Neuronal stem cell (in vitro differentiated cells): Measurements from ENCODE around the gene FAM210B.
"Not testable (repeated sequence)": the region's sequence is repeated elsewhere in the genome, so short reads cannot be mapped to it uniquely, and the experiment has no call there.

Source experiments
- DNase-seq: peaks from one replicate; pipeline ENCODE4 v3.0.0-alpha.2; 2013; ENCODE audit warnings: low spot score
- H2AFZ ChIP-seq: one replicate; pipeline ENCODE4 v1.6.1; 2013; ENCODE audit warnings: mild to moderate bottlenecking, low read length, inconsistent platforms
- H2AK5ac ChIP-seq: 2 replicates; pipeline ENCODE4 v1.6.1; 2013; ENCODE audit warnings: low read depth, mild to moderate bottlenecking, inconsistent platforms, low read length, moderate library complexity, mixed read lengths
- H2BK120ac ChIP-seq: 2 replicates; pipeline ENCODE4 v1.6.1; 2013; ENCODE audit warnings: low read depth, mild to moderate bottlenecking, inconsistent platforms, low read length, moderate library complexity, mixed read lengths
- H2BK12ac ChIP-seq: one replicate; pipeline ENCODE4 v1.6.1; 2013; ENCODE audit warnings: low read length, inconsistent platforms
- H2BK15ac ChIP-seq: 2 replicates; pipeline ENCODE4 v1.6.1; 2013; ENCODE audit warnings: mild to moderate bottlenecking, low read length, inconsistent platforms, mixed read lengths
- H2BK5ac ChIP-seq: one replicate; pipeline ENCODE4 v1.6.1; 2013; ENCODE audit warnings: inconsistent platforms, mild to moderate bottlenecking, low read length, moderate library complexity
- H3K14ac ChIP-seq: one replicate; pipeline ENCODE4 v1.6.1; 2013; ENCODE audit warnings: low read length, inconsistent platforms
- H3K18ac ChIP-seq: 2 replicates; pipeline ENCODE4 v1.6.1; 2013; ENCODE audit warnings: low read length, inconsistent platforms
- H3K23ac ChIP-seq: 2 replicates; pipeline ENCODE4 v1.6.1; 2013; ENCODE audit warnings: low read depth, mild to moderate bottlenecking, mixed read lengths, low read length, inconsistent platforms; ENCODE audit not compliant: poor library complexity
- H3K27ac ChIP-seq: replicated peaks from 3 replicates; pipeline ENCODE4 v1.5.1; 2013; ENCODE audit warnings: low read length, inconsistent platforms
- H3K27me3 ChIP-seq, 3 experiments: 2 replicates each; pipeline ENCODE4 v1.6.1; 2013; ENCODE audit warnings: low read length in 3 of 3, mild to moderate bottlenecking in 2 of 3, inconsistent platforms in 1 of 3, low read depth in 1 of 3, mixed read lengths in 1 of 3, moderate library complexity in 1 of 3; ENCODE audit not compliant: control insufficient read depth in 3 of 3, insufficient read depth in 3 of 3
- H3K36me3 ChIP-seq, 2 donors: replicated peaks in 1 of 2; 2 replicates each; pipeline ENCODE4 v1.6.1; 2013; ENCODE audit warnings: low read length in 2 of 2; ENCODE audit not compliant: control insufficient read depth in 2 of 2, insufficient read depth in 2 of 2
- H3K4ac ChIP-seq: 2 replicates; pipeline ENCODE4 v1.6.1; 2013; ENCODE audit warnings: inconsistent platforms, mild to moderate bottlenecking, low read length, moderate library complexity
- H3K4me1 ChIP-seq, 2 donors: 1 replicate in 1 of 2; 2 replicates in 1 of 2; pipeline ENCODE4 v1.6.1; 2013; ENCODE audit warnings: low read length in 2 of 2, low read depth in 1 of 2; ENCODE audit not compliant: control insufficient read depth in 2 of 2, insufficient read depth in 1 of 2
- H3K4me2 ChIP-seq: one replicate; pipeline ENCODE4 v1.6.1; 2013; ENCODE audit warnings: mild to moderate bottlenecking, low read length, inconsistent platforms; ENCODE audit not compliant: insufficient read depth, poor library complexity, severe bottlenecking
- H3K4me3 ChIP-seq, 2 donors: 2 replicates each; pipeline ENCODE4 v1.5.1; 2013; ENCODE audit warnings: low read length in 2 of 2, mild to moderate bottlenecking in 2 of 2, inconsistent platforms in 1 of 2, moderate library complexity in 1 of 2
- H3K79me1 ChIP-seq: one replicate; pipeline ENCODE4 v1.6.1; 2013; ENCODE audit warnings: low read depth, mild to moderate bottlenecking, inconsistent platforms, low read length, moderate library complexity
- H3K9ac ChIP-seq: one replicate; pipeline ENCODE4 v1.6.1; 2013; ENCODE audit warnings: mild to moderate bottlenecking, low read depth, low read length, inconsistent platforms; ENCODE audit not compliant: poor library complexity
- H3K9me3 ChIP-seq, 2 donors: replicated peaks in 1 of 2; 2 replicates each; pipeline versions ENCODE3 to v1.6.1; 2013; ENCODE audit warnings: low read length in 2 of 2, mild to moderate bottlenecking in 2 of 2, inconsistent platforms in 1 of 2, low read depth in 1 of 2, mixed read lengths in 1 of 2, moderate library complexity in 1 of 2; ENCODE audit not compliant: control insufficient read depth in 2 of 2, insufficient read depth in 1 of 2
- H4K8ac ChIP-seq: one replicate; pipeline ENCODE4 v1.6.1; 2013; ENCODE audit warnings: low read depth, mild to moderate bottlenecking, inconsistent platforms, low read length, moderate library complexity
- H4K91ac ChIP-seq: one replicate; pipeline ENCODE4 v1.6.1; 2013; ENCODE audit warnings: low read length, low read depth, mild to moderate bottlenecking, inconsistent platforms; ENCODE audit not compliant: poor library complexity
- WGBS, 2 donors: extraction: QIAGEN DNeasy Blood & Tissue Kit; methylation state at CpG; one replicate each; pipeline ENCODE4 v1.1.7; 2013; ENCODE audit warnings: missing lambda C conversion rate in 2 of 2, mixed read lengths in 1 of 2; ENCODE audit not compliant: insufficient read length in 2 of 2, insufficient replicate concordance in 1 of 2; ENCODE audit errors: extremely low coverage in 2 of 2; 5-methylcytosine and 5-hydroxymethylcytosine counted together

Gene FAM210B

GRCh38 chr20:56390396-56390795 lies 31.6 kb downstream of the FAM210B start:
- not testable (repeated sequence) for H4K91ac ChIP-seq, H3K4me2 ChIP-seq, H2BK5ac ChIP-seq, H3K23ac ChIP-seq, H3K18ac ChIP-seq, H2BK12ac ChIP-seq, H2BK15ac ChIP-seq, H3K27ac ChIP-seq, H3K9me3 ChIP-seq, H2AK5ac ChIP-seq, H3K4ac ChIP-seq, H3K27me3 ChIP-seq, H2AFZ ChIP-seq, H3K79me1 ChIP-seq, H4K8ac ChIP-seq, H3K14ac ChIP-seq, H3K9ac ChIP-seq, DNase-seq, H2BK120ac ChIP-seq
- H3K36me3 ChIP-seq = peaks cover 24 to 73% of the 10 kb centered on the region in 2 donors
- WGBS, 2 donors = no CpG with 5 or more reads among the region's 9 CpGs
- H3K4me3 ChIP-seq = peak overlapping the region in 1 of 2 donors; percentile 99
- H3K4me1 ChIP-seq = peaks cover 5 to 11% of the 10 kb centered on the region in 2 donors

GRCh38 chr20:56391037-56391436 lies 32.3 kb downstream of the FAM210B start:
- H2BK120ac ChIP-seq = no peak overlapping the region
- H3K4me2 ChIP-seq = peak overlapping the region; percentile 79
- DNase-seq = no peak
- H3K4me1 ChIP-seq = peaks cover 5 to 11% of the 10 kb centered on the region in 2 donors
- peaks cover 9% of the 10 kb centered on the region for H3K79me1 ChIP-seq
- no peaks in the 10 kb centered on the region for H3K27me3 ChIP-seq
- no peak overlapping the region for H2BK5ac ChIP-seq
- H4K91ac ChIP-seq = no peak overlapping the region
- H3K27ac ChIP-seq = no peak overlapping the region
- no peak overlapping the region for H2BK12ac ChIP-seq
- H3K9ac ChIP-seq = no peak overlapping the region
- no CpG with 5 or more reads among the region's 10 CpGs for WGBS, 2 donors
- H3K36me3 ChIP-seq = peaks cover 26 to 73% of the 10 kb centered on the region in 2 donors
- H3K4ac ChIP-seq = no peak overlapping the region
- no peak overlapping the region for H3K14ac ChIP-seq
- H2BK15ac ChIP-seq = no peak overlapping the region
- peak overlapping the region; percentile 97 for H2AFZ ChIP-seq
- H4K8ac ChIP-seq = no peak overlapping the region
- no peak overlapping the region for H3K18ac ChIP-seq
- peak overlapping the region; percentile 95 to 99 for H3K4me3 ChIP-seq
- H3K23ac ChIP-seq = no peak overlapping the region
- H3K9me3 ChIP-seq = no peaks in the 10 kb centered on the region
- no peak overlapping the region for H2AK5ac ChIP-seq

GRCh38 chr20:56391596-56392131 lies 32.9 kb downstream of the FAM210B start:
- DNase-seq = no peak

GRCh38 chr20:56392132-56392880 lies 33.5 kb downstream of the FAM210B start, which contains the start of the genes AURKA and CSTF1:
AURKA (minus strand) TSS chr20:56392215; CDS start chr20:56388197, 4,018 bp downstream.
CSTF1 (plus strand) TSS chr20:56392645; CDS start chr20:56395553, 2,908 bp downstream.
- Histone ChIP-seq H3K9me3 (no peaks in the 10 kb centered on the region), H3K9ac (peak within 1 kb of the TSS; percentile 87), H2AK5ac (no peak within 1 kb of the TSS), H4K91ac (no peak within 1 kb of the TSS), H4K8ac (no peak within 1 kb of the TSS), H2BK15ac (no peak within 1 kb of the TSS), H3K23ac (peak within 1 kb of the TSS; percentile 4), H2AFZ (peak within 1 kb of the TSS; percentile 97), H3K4me3 (peak within 1 kb of the TSS; percentile 95 to 99), H2BK5ac (peak within 1 kb of the TSS; percentile 77), H3K27ac (peak within 1 kb of the TSS; percentile 95), H3K36me3 (peaks cover 31 to 73% of the 10 kb centered on the region in 2 donors), H2BK120ac (no peak within 1 kb of the TSS), H3K79me1 (peaks cover 9% of the 10 kb centered on the region), H3K4ac (no peak within 1 kb of the TSS), H3K18ac (peak within 1 kb of the TSS; percentile 94), H3K4me2 (peak within 1 kb of the TSS; percentile 79), H3K14ac (peak within 1 kb of the TSS; percentile 85), H3K4me1 (peaks cover 5 to 11% of the 10 kb centered on the region in 2 donors), H2BK12ac (no peak within 1 kb of the TSS), H3K27me3 (no peaks in the 10 kb centered on the region)
- WGBS, 2 donors = no CpG with 5 or more reads among the region's 53 CpGs
- peak; percentile 97 for DNase-seq

More at GRCh38 chr20:56391596-56392131, 32.9 kb downstream of the FAM210B start:
- no peak overlapping the region for H2AK5ac ChIP-seq
- H3K14ac ChIP-seq = peak overlapping the region; percentile 85
- no peaks in the 10 kb centered on the region for H3K27me3 ChIP-seq
- no peak overlapping the region for H2BK12ac ChIP-seq
- no peak overlapping the region for H4K8ac ChIP-seq
- H3K79me1 ChIP-seq = peaks cover 9% of the 10 kb centered on the region
- peaks cover 26 to 73% of the 10 kb centered on the region in 2 donors for H3K36me3 ChIP-seq
- peak overlapping the region; percentile 95 to 99 for H3K4me3 ChIP-seq
- H3K9me3 ChIP-seq = no peaks in the 10 kb centered on the region
- H3K4me2 ChIP-seq = peak overlapping the region; percentile 79
- no peak overlapping the region for H2BK120ac ChIP-seq
- no peak overlapping the region for H3K4ac ChIP-seq
- peak overlapping the region; percentile 97 for H2AFZ ChIP-seq
- H2BK5ac ChIP-seq = peak overlapping the region; percentile 77
- H3K4me1 ChIP-seq = peaks cover 5 to 11% of the 10 kb centered on the region in 2 donors
- no peak overlapping the region for H4K91ac ChIP-seq
- peak overlapping the region; percentile 94 for H3K18ac ChIP-seq
- peak overlapping the region; percentile 55 for H3K27ac ChIP-seq
- H3K9ac ChIP-seq = peak overlapping the region; percentile 87
- H3K23ac ChIP-seq = peak overlapping the region; percentile 4
- no peak overlapping the region for H2BK15ac ChIP-seq
- no CpG with 5 or more reads among the region's 29 CpGs for WGBS, 2 donors
